ENCODE measurements around the gene OR5A2.

- TF ChIP-seq CTCF (conservative IDR thresholded peaks at IDR 0.05; ENCODE audit: low read depth in 2 of 2) (no peak), EZH2 (IDR thresholded peaks at IDR 0.05; ENCODE audit: low read depth, unreplicated experiment) (no peak), EZH2phosphoT487 (IDR thresholded peaks at IDR 0.05; ENCODE audit: unreplicated experiment) (no peak), REST (IDR thresholded peaks at IDR 0.05; ENCODE audit: unreplicated experiment) (no peak)
Observed at GRCh38 chr11:59413646-59414045, 12.6 kb downstream of the OR5A2 start.

Data from GM23338 (cell line).